PC-3 (cell line): ENCODE measurements around the gene MAP6. TPM values are rescaled to one million over a fixed set of nuclear protein-coding genes. Genes with fewer than 3 reads are reported as not detected.

Experiments
- ATAC-seq: fragments of 200-7000 bp; cut with Tn5 transposase; 2 replicates; pipeline ENCODE4 v1.9.1; 2020; ENCODE audit warnings: mild to moderate bottlenecking, moderate library complexity
- BruUV-seq: library from RNA; stranded (reverse); fragments of 400-500 nt; replicated peaks from 2 replicates; lab custom pipeline; 2021; lab: Mats Ljungman, UMichigan
- CTCF ChIA-PET: fragments of 300-600 bp; sonication (Branson Sonifier 250); formaldehyde crosslinking; loops from one replicate; lab custom pipeline; 2022; ENCODE audit warnings: antibody characterized with exemption; lab: Charles Lee
- POLR2A ChIA-PET: fragments of 300-600 bp; sonication (Branson Sonifier 250); formaldehyde crosslinking; loops from one replicate; lab custom pipeline; 2022; ENCODE audit warnings: antibody characterized with exemption; ENCODE audit not compliant: unreplicated experiment; lab: Charles Lee
- DNase-seq: peaks from one replicate; pipeline ENCODE4 v3.0.0-alpha.2; 2015
- H2AFZ ChIP-seq: fragments of 300-600 bp; sonication (generic); 2 replicates; pipeline ENCODE4 v1.6.0; 2016; ENCODE audit warnings: antibody characterized with exemption, low read length
- H3F3A ChIP-seq: fragments of 300-600 bp; sonication (generic); one replicate; pipeline ENCODE4 v1.6.0; 2017; ENCODE audit warnings: antibody characterized with exemption, low read length, control low read depth, mild to moderate bottlenecking; ENCODE audit not compliant: unreplicated experiment
- H3K27ac ChIP-seq: fragments of 300-600 bp; sonication (generic); 2 replicates; pipeline ENCODE4 v1.5.1; 2016; ENCODE audit warnings: mild to moderate bottlenecking, low read length
- H3K27me3 ChIP-seq: fragments of 300-600 bp; sonication (generic); 2 replicates; pipeline ENCODE4 v1.6.1; 2016; ENCODE audit warnings: low read length, mixed read lengths
- H3K36me3 ChIP-seq: fragments of 300-600 bp; sonication (generic); 2 replicates; pipeline ENCODE4 v1.6.1; 2016; ENCODE audit warnings: low read depth, mixed run types, low read length, mixed read lengths
- H3K4me1 ChIP-seq: fragments of 300-600 bp; sonication (generic); 2 replicates; pipeline ENCODE4 v1.5.1; 2016; ENCODE audit warnings: low read length; ENCODE audit not compliant: insufficient read depth
- H3K4me2 ChIP-seq: fragments of 300-600 bp; sonication (generic); 2 replicates; pipeline ENCODE4 v1.6.0; 2016; ENCODE audit warnings: low read length
- H3K4me3 ChIP-seq: fragments of 300-600 bp; sonication (generic); 2 replicates; pipeline ENCODE4 v1.5.1; 2016; ENCODE audit warnings: mild to moderate bottlenecking, low read length, mixed read lengths
- H3K79me2 ChIP-seq: fragments of 300-600 bp; sonication (generic); 2 replicates; pipeline ENCODE4 v1.6.1; 2017; ENCODE audit warnings: low read length, mixed read lengths
- H3K9ac ChIP-seq: fragments of 300-600 bp; sonication (generic); 2 replicates; pipeline ENCODE4 v1.6.0; 2016; ENCODE audit warnings: mild to moderate bottlenecking, low read length
- H3K9me2 ChIP-seq: fragments of 300-600 bp; sonication (generic); replicated peaks from 2 replicates; pipeline ENCODE4 v1.6.1; 2016; ENCODE audit warnings: mixed run types, low read length, mixed read lengths
- H3K9me3 ChIP-seq: fragments of 300-600 bp; sonication (generic); 2 replicates; pipeline ENCODE4 v1.6.1; 2016; ENCODE audit warnings: low read length, mixed read lengths
- H4K20me1 ChIP-seq: fragments of 300-600 bp; sonication (generic); 2 replicates; pipeline ENCODE4 v1.6.1; 2016; ENCODE audit warnings: low read length, mixed read lengths
- CTCF ChIP-seq: fragments of 300-600 bp; sonication (generic); conservative IDR thresholded peaks from 2 replicates; pipeline ENCODE4 v1.5.1; 2017; ENCODE audit warnings: antibody characterized with exemption, low read depth, mild to moderate bottlenecking, low read length
- EZH2 ChIP-seq: fragments of 300-600 bp; sonication (generic); IDR thresholded peaks from one replicate; pipeline ENCODE4 v1.6.1; 2017; ENCODE audit warnings: antibody characterized with exemption, mild to moderate bottlenecking, low read length; ENCODE audit not compliant: unreplicated experiment
- EZH2phosphoT487 ChIP-seq: fragments of 300-600 bp; sonication (generic); IDR thresholded peaks from 2 replicates; pipeline ENCODE4 v1.6.1; 2018; ENCODE audit warnings: mild to moderate bottlenecking, antibody characterized with exemption, low read length, borderline replicate concordance
- intact Hi-C: fragments of 100-400 bp; cut with micrococcal nuclease; formaldehyde crosslinking; loops from 2 replicates; pipeline ENCODE4 v1.9.0; 2023
- total RNA-seq: library from RNA; depleted of rRNA; stranded (reverse); fragments of >200 nt; gene quantifications from 2 replicates; pipeline ENCODE4 v1.2.3, GENCODE V29; 2014

MAP6 gene
- total RNA-seq, 1 experiment from 2014 or later, result 0.47 TPM

GRCh38 chr11:75555079-75555811 is 113.6 kb downstream of the MAP6 start:
- intact Hi-C loops, result no loop called here
- no TSS peak for BruUV-seq
- no peak for ATAC-seq
- Histone ChIP-seq H3K9me2 (no peaks in the 10 kb centered on the region), H3K36me3 (no peaks in the 10 kb centered on the region), H3F3A (no peaks in the 10 kb centered on the region), H3K4me3 (no peak overlapping the region), H3K4me2 (no peak overlapping the region), H3K27me3 (no peaks in the 10 kb centered on the region), H4K20me1 (no peaks in the 10 kb centered on the region), H2AFZ (no peak overlapping the region), H3K9me3 (no peaks in the 10 kb centered on the region), H3K27ac (no peak overlapping the region), H3K79me2 (no peaks in the 10 kb centered on the region), H3K9ac (no peak overlapping the region), H3K4me1 (no peaks in the 10 kb centered on the region)
- no peak for DNase-seq
- ChIA-PET POLR2A (no interaction called here), CTCF (no interaction called here)
- TF ChIP-seq EZH2 (no peak), EZH2phosphoT487 (no peak)

- DNase-seq (no peak), ATAC-seq (no peak)
- POLR2A ChIA-PET, result no interaction called here
- Histone ChIP-seq H3K9me2 (no peaks in the 10 kb centered on the region), H3K79me2 (no peaks in the 10 kb centered on the region), H3K36me3 (no peaks in the 10 kb centered on the region), H3K4me1 (no peaks in the 10 kb centered on the region), H3K9me3 (no peaks in the 10 kb centered on the region), H3K27me3 (no peaks in the 10 kb centered on the region), H3F3A (no peaks in the 10 kb centered on the region), H3K4me3 (no peak overlapping the region), H3K4me2 (no peak overlapping the region), H3K27ac (no peak overlapping the region), H3K9ac (no peak overlapping the region), H2AFZ (no peak overlapping the region), H4K20me1 (no peaks in the 10 kb centered on the region)
- no TSS peak for BruUV-seq
- CTCF ChIA-PET, result no interaction called here
- intact Hi-C loops, result no loop called here
- no peak for TF ChIP-seq EZH2phosphoT487
These were observed 114.4 kb downstream of the MAP6 start for GRCh38 chr11:75554258-75555022.

GRCh38 chr11:75553889-75554257 is 115.0 kb downstream of the MAP6 start:
- no peak overlapping the region for H3K4me2 ChIP-seq
- ATAC-seq (no peak), DNase-seq (no peak)
- H3K9ac ChIP-seq, result no peak overlapping the region
- CTCF ChIA-PET, result no interaction called here
- H3K79me2 ChIP-seq, result no peaks in the 10 kb centered on the region
- no peak overlapping the region for H3K27ac ChIP-seq
- H3K27me3 ChIP-seq, result no peaks in the 10 kb centered on the region
- no peak overlapping the region for H2AFZ ChIP-seq
- H3K4me3 ChIP-seq, result no peak overlapping the region
- H4K20me1 ChIP-seq, result no peaks in the 10 kb centered on the region
- H3K36me3 ChIP-seq, result no peaks in the 10 kb centered on the region
- H3K4me1 ChIP-seq, result no peaks in the 10 kb centered on the region
- H3K9me3 ChIP-seq, result no peaks in the 10 kb centered on the region
- POLR2A ChIA-PET, result no interaction called here
- no peaks in the 10 kb centered on the region for H3K9me2 ChIP-seq
- BruUV-seq, result no TSS peak
- TF ChIP-seq CTCF (no peak), EZH2 (no peak), EZH2phosphoT487 (no peak)
- intact Hi-C loops, result no loop called here
- H3F3A ChIP-seq, result no peaks in the 10 kb centered on the region
